Left lung (tissue), 14 donors: Measurements from ENCODE around the gene CHMP1A. TPM values are rescaled to one million over a fixed set of nuclear protein-coding genes. Genes with fewer than 3 reads are reported as not detected.
A peak's percentile ranks its signal among the peaks of the same experiment; 100 is the strongest.

Experiments
- ATAC-seq: fragments of 200-7000 bp; cut with Tn5 transposase; one replicate; pipeline ENCODE4 v1.9.1; 2020; ENCODE audit warnings: moderate library complexity
- DNase-seq, 4 donors: peaks; one replicate each; pipeline ENCODE4 v3.0.0-alpha.2; 2013 to 2020
- H3K27ac ChIP-seq, 2 donors: fragments of 200-600 bp; sonication (generic) in 1 of 2; one replicate each; pipeline versions ENCODE4 v1.5.0 to v1.8.0; 2020 to 2021
- H3K27me3 ChIP-seq, 2 donors: fragments of 200-600 bp; sonication (generic) in 1 of 2; one replicate each; pipeline versions ENCODE4 v1.5.0 to v1.8.0; 2020 to 2021
- H3K36me3 ChIP-seq, 2 donors: fragments of 200-600 bp; sonication (generic) in 1 of 2; one replicate each; pipeline versions ENCODE4 v1.5.0 to v1.8.0; 2020 to 2021
- H3K4me1 ChIP-seq, 2 donors: fragments of 200-600 bp; one replicate each; pipeline ENCODE4 v1.8.0; 2021
- H3K4me3 ChIP-seq, 2 donors: fragments of 200-600 bp; sonication (generic) in 1 of 2; one replicate each; pipeline versions ENCODE4 v1.5.0 to v1.8.0; 2020 to 2021; ENCODE audit warnings: mild to moderate bottlenecking in 1 of 2
- H3K9me3 ChIP-seq, 2 donors: fragments of 200-600 bp; sonication (generic) in 1 of 2; one replicate each; pipeline versions ENCODE4 v1.5.0 to v1.8.0; 2020 to 2021
- CTCF ChIP-seq, 2 donors: fragments of 200-600 bp; sonication (generic) in 1 of 2; IDR thresholded peaks; one replicate each; pipeline versions ENCODE4 v1.5.0 to v1.8.0; 2021; ENCODE audit warnings: antibody characterized with exemption in 2 of 2
- intact Hi-C, 2 donors: fragments of 100-400 bp; cut with DNase I; formaldehyde crosslinking; loops; one replicate each; pipeline versions ENCODE4 v1.11.2 to v1.14.2; 2022
- long read RNA-seq, 12 donors: library from polyadenylated mRNA in 2 of 12; unstranded in 2 of 12; transcript quantifications; one replicate each; pipeline ENCODE4 v2.0.0 and lab custom pipeline, GENCODE V29; 2019 to 2026
- polyA plus RNA-seq, 6 donors: library from polyadenylated mRNA; unstranded; fragments of 120-200 nt; gene quantifications; one replicate each; pipeline ENCODE4 v1.2.1, GENCODE V29; 2013; ENCODE audit not compliant: insufficient read length in 6 of 6
- total RNA-seq, 2 donors: library from RNA; stranded (reverse); fragmentation: NEBNext Ultra II Directional; extraction: Animal tissue kit (Norgen Biotek cat#: 25700); gene quantifications; one replicate each; pipeline ENCODE4 v1.2.1, GENCODE V29; 2021
- donor health status: DM: no; HTN: yes; CAD: no.
- donor health status: DM: no; HTN: no; CAD: no.

CHMP1A gene
- total RNA-seq: 10 to 100 TPM; 77.6 to 88.5 TPM
- polyA plus RNA-seq: 10 to 100 TPM; 60.8 to 91.5 (median 67.4) TPM
- long read RNA-seq, donor 1, partial matches to known transcripts: 15 of 60 reads
- long read RNA-seq, donor 1, other reads (novel, unspliced or antisense): 37 of 60 reads
- long read RNA-seq, donor 2, partial matches to known transcripts: 8 of 42 reads
- long read RNA-seq, donor 2, other reads (novel, unspliced or antisense): 28 of 42 reads
- long read RNA-seq, donor 3, partial matches to known transcripts: 0 of 22 reads
- long read RNA-seq, donor 3, other reads (novel, unspliced or antisense): 22 of 22 reads
- long read RNA-seq, donor 4, partial matches to known transcripts: 0 of 48 reads
- long read RNA-seq, donor 4, other reads (novel, unspliced or antisense): 45 of 48 reads
- long read RNA-seq, donor 5, partial matches to known transcripts: 42 of 76 reads
- long read RNA-seq, donor 5, other reads (novel, unspliced or antisense): 27 of 76 reads
- long read RNA-seq, donor 6, partial matches to known transcripts: 0 of 20 reads
- long read RNA-seq, donor 6, other reads (novel, unspliced or antisense): 17 of 20 reads
- long read RNA-seq, donor 7, partial matches to known transcripts: 10 of 22 reads
- long read RNA-seq, donor 7, other reads (novel, unspliced or antisense): 12 of 22 reads
- long read RNA-seq, donor 8, partial matches to known transcripts: 0 of 30 reads
- long read RNA-seq, donor 8, other reads (novel, unspliced or antisense): 25 of 30 reads
- long read RNA-seq, donor 9: 0 reads
- long read RNA-seq, donor 10, partial matches to known transcripts: 0 of 68 reads
- long read RNA-seq, donor 10, other reads (novel, unspliced or antisense): 64 of 68 reads
- long read RNA-seq, donor 11: 0 reads
- long read RNA-seq, donor 12, partial matches to known transcripts: 0 of 22 reads
- long read RNA-seq, donor 12, other reads (novel, unspliced or antisense): 18 of 22 reads

- Histone ChIP-seq H3K27me3 (no peaks in the 10 kb centered on the region), H3K36me3 (peaks cover 0 to 32% of the 10 kb centered on the region in 2 donors), H3K4me3 (peak within 1 kb of the TSS; percentile 96 to 98), H3K9me3 (no peaks in the 10 kb centered on the region), H3K4me1 (peaks cover 12 to 36% of the 10 kb centered on the region in 2 donors), H3K27ac (peak within 1 kb of the TSS; percentile 47 to 87)
- intact Hi-C loops: no loop called here
- TF ChIP-seq CTCF (IDR thresholded peaks at IDR 0.05): no peak
- DNase-seq: peak; percentile 89 to 95 (median 92)
- peak; percentile 98 for ATAC-seq
Measured at GRCh38 chr16:89657442-89658220, at the start of gene CHMP1A, which contains the start of gene SPATA33. Gene CHMP1A, minus strand, starts transcription at chr16:89657708. Its CDS starts 120 bp downstream, at chr16:89657588. Gene SPATA33, plus strand, starts transcription at chr16:89657836. Its CDS starts 76 bp downstream, at chr16:89657912.

- H3K27ac ChIP-seq: no peak overlapping the region
- no peak for TF ChIP-seq CTCF (IDR thresholded peaks at IDR 0.05)
- H3K4me3 ChIP-seq: no peak overlapping the region
- H3K9me3 ChIP-seq: no peaks in the 10 kb centered on the region
- peaks cover 0 to under 1% of the 10 kb centered on the region in 2 donors for H3K27me3 ChIP-seq
- intact Hi-C loops: loop anchor here in 1 of 2 donors (5.0 kb wide), 1 partner anchor 86 kb away; no protein-coding TSS in a partner anchor
- ATAC-seq (no peak), DNase-seq (no peak)
- H3K36me3 ChIP-seq: peaks cover 0 to 40% of the 10 kb centered on the region in 2 donors
- H3K4me1 ChIP-seq: peaks cover under 1 to 17% of the 10 kb centered on the region in 2 donors
Measured at GRCh38 chr16:89706518-89707260, 49.2 kb upstream of the CHMP1A start.

GRCh38 chr16:89705006-89705405 is 47.5 kb upstream of the CHMP1A start:
- no peak for TF ChIP-seq CTCF (IDR thresholded peaks at IDR 0.05)
- no peak for DNase-seq

GRCh38 chr16:89704281-89704680 is 46.8 kb upstream of the CHMP1A start:
- DNase-seq (no peak), ATAC-seq (no peak)
- H3K4me3 ChIP-seq: no peak overlapping the region
- peaks cover 0 to 21% of the 10 kb centered on the region in 2 donors for H3K36me3 ChIP-seq
- intact Hi-C loops: no loop called here
- H3K9me3 ChIP-seq: no peaks in the 10 kb centered on the region
- no peaks in the 10 kb centered on the region for H3K27me3 ChIP-seq
- no peak overlapping the region for H3K27ac ChIP-seq
- TF ChIP-seq CTCF (IDR thresholded peaks at IDR 0.05): no peak
- H3K4me1 ChIP-seq: peaks cover 6 to 35% of the 10 kb centered on the region in 2 donors

More at GRCh38 chr16:89705006-89705405, 47.5 kb upstream of the CHMP1A start:
- H3K27me3 ChIP-seq: no peaks in the 10 kb centered on the region
- no peaks in the 10 kb centered on the region for H3K9me3 ChIP-seq
- no peak overlapping the region for H3K4me3 ChIP-seq
- H3K36me3 ChIP-seq: peaks cover 0 to 28% of the 10 kb centered on the region in 2 donors
- ATAC-seq: no peak
- peaks cover 6 to 28% of the 10 kb centered on the region in 2 donors for H3K4me1 ChIP-seq
- intact Hi-C loops: loop anchor here in 1 of 2 donors (5.0 kb wide), 1 partner anchor 87 kb away; no protein-coding TSS in a partner anchor
- H3K27ac ChIP-seq: no peak overlapping the region
